Measurements from ENCODE around the gene USP48.

The USP48 gene

GRCh38 chr1:21766210-21766609 lies 16.7 kb downstream of the USP48 start:
- Histone ChIP-seq H3K4me1 (ENCODE audit: insufficient read depth, low read length) (peaks cover 8% of the 10 kb centered on the region; the same call in 1 of the 2 replicates), H3K4me3 (ENCODE audit: low read length) (no peak overlapping the region), H3K9ac (ENCODE audit: low read depth, low read length) (no peak overlapping the region), H3K27ac (ENCODE audit: low read length) (no peak overlapping the region), H3K27me3 (ENCODE audit: insufficient read depth, low read length) (no peaks in the 10 kb centered on the region), H3K9me3 (ENCODE audit: insufficient read depth, low read depth, low read length) (no peaks in the 10 kb centered on the region), H3K36me3 (ENCODE audit: insufficient read depth, low read depth, low read length) (peaks cover 6% of the 10 kb centered on the region; the same call in 1 of the 2 replicates)

GRCh38 chr1:21764615-21765423 lies 18.1 kb downstream of the USP48 start:
- Histone ChIP-seq H3K4me1 (ENCODE audit: insufficient read depth, low read length) (peaks cover 8% of the 10 kb centered on the region; the same call in 1 of the 2 replicates), H3K4me3 (ENCODE audit: low read length) (no peak overlapping the region), H3K27me3 (ENCODE audit: insufficient read depth, low read length) (no peaks in the 10 kb centered on the region), H3K9ac (ENCODE audit: low read depth, low read length) (no peak overlapping the region), H3K9me3 (ENCODE audit: insufficient read depth, low read depth, low read length) (no peaks in the 10 kb centered on the region), H3K36me3 (ENCODE audit: insufficient read depth, low read depth, low read length) (peaks cover 6% of the 10 kb centered on the region; the same call in 1 of the 2 replicates), H3K27ac (ENCODE audit: low read length) (no peak overlapping the region)

- Histone ChIP-seq H3K27ac (ENCODE audit: low read length) (no peak overlapping the region), H3K4me1 (ENCODE audit: insufficient read depth, low read length) (peaks cover 8% of the 10 kb centered on the region; the same call in 1 of the 2 replicates)
Observed at GRCh38 chr1:21763694-21764419, 19.1 kb downstream of the USP48 start.

GRCh38 chr1:21763236-21763635 lies 19.7 kb downstream of the USP48 start:
- Histone ChIP-seq H3K27me3 (ENCODE audit: insufficient read depth, low read length) (no peaks in the 10 kb centered on the region), H3K9me3 (ENCODE audit: insufficient read depth, low read depth, low read length) (no peaks in the 10 kb centered on the region), H3K4me3 (ENCODE audit: low read length) (no peak overlapping the region), H3K9ac (ENCODE audit: low read depth, low read length) (no peak overlapping the region), H3K27ac (ENCODE audit: low read length) (no peak overlapping the region), H3K4me1 (ENCODE audit: insufficient read depth, low read length) (peaks cover 8% of the 10 kb centered on the region; the same call in 1 of the 2 replicates), H3K36me3 (ENCODE audit: insufficient read depth, low read depth, low read length) (no peaks in the 10 kb centered on the region)

More at GRCh38 chr1:21763694-21764419, 19.1 kb downstream of the USP48 start:
- no peak overlapping the region for H3K9ac ChIP-seq (ENCODE audit: low read depth, low read length)
- H3K27me3 ChIP-seq (ENCODE audit: insufficient read depth, low read length): no peaks in the 10 kb centered on the region
- H3K4me3 ChIP-seq (ENCODE audit: low read length): no peak overlapping the region
- H3K36me3 ChIP-seq (ENCODE audit: insufficient read depth, low read depth, low read length): peaks cover 3% of the 10 kb centered on the region; the same call in 1 of the 2 replicates
- no peaks in the 10 kb centered on the region for H3K9me3 ChIP-seq (ENCODE audit: insufficient read depth, low read depth, low read length)

GRCh38 chr1:21762022-21762404 lies 20.9 kb downstream of the USP48 start:
- Histone ChIP-seq H3K9me3 (ENCODE audit: insufficient read depth, low read depth, low read length) (no peaks in the 10 kb centered on the region), H3K4me1 (ENCODE audit: insufficient read depth, low read length) (peaks cover 8% of the 10 kb centered on the region; the same call in 1 of the 2 replicates), H3K27ac (ENCODE audit: low read length) (no peak overlapping the region), H3K36me3 (ENCODE audit: insufficient read depth, low read depth, low read length) (0 out of 2 replicates have a peak, but pooled peaks cover 5% of the 10 kb centered on the region), H3K9ac (ENCODE audit: low read depth, low read length) (no peak overlapping the region), H3K27me3 (ENCODE audit: insufficient read depth, low read length) (no peaks in the 10 kb centered on the region), H3K4me3 (ENCODE audit: low read length) (no peak overlapping the region)

GRCh38 chr1:21761052-21761451 lies 21.9 kb downstream of the USP48 start:
- Histone ChIP-seq H3K27ac (ENCODE audit: low read length) (no peak overlapping the region), H3K36me3 (ENCODE audit: insufficient read depth, low read depth, low read length) (peaks cover 14% of the 10 kb centered on the region), H3K4me1 (ENCODE audit: insufficient read depth, low read length) (peaks cover 8% of the 10 kb centered on the region; the same call in 1 of the 2 replicates), H3K9me3 (ENCODE audit: insufficient read depth, low read depth, low read length) (no peaks in the 10 kb centered on the region), H3K4me3 (ENCODE audit: low read length) (no peak overlapping the region), H3K27me3 (ENCODE audit: insufficient read depth, low read length) (no peaks in the 10 kb centered on the region), H3K9ac (ENCODE audit: low read depth, low read length) (no peak overlapping the region; the same call in 1 of the 2 replicates)

GRCh38 chr1:21759818-21760217 lies 23.1 kb downstream of the USP48 start:
- Histone ChIP-seq H3K9me3 (ENCODE audit: insufficient read depth, low read depth, low read length) (no peaks in the 10 kb centered on the region), H3K27me3 (ENCODE audit: insufficient read depth, low read length) (no peaks in the 10 kb centered on the region), H3K27ac (ENCODE audit: low read length) (no peak overlapping the region), H3K4me1 (ENCODE audit: insufficient read depth, low read length) (peaks cover 5% of the 10 kb centered on the region; the same call in 1 of the 2 replicates), H3K9ac (ENCODE audit: low read depth, low read length) (no peak overlapping the region), H3K36me3 (ENCODE audit: insufficient read depth, low read depth, low read length) (peaks cover 25% of the 10 kb centered on the region), H3K4me3 (ENCODE audit: low read length) (no peak overlapping the region)

- no peaks in the 10 kb centered on the region for H3K4me1 ChIP-seq (ENCODE audit: insufficient read depth, low read length)
Observed at GRCh38 chr1:21759182-21759581, 23.8 kb downstream of the USP48 start.

GRCh38 chr1:21758614-21759013 lies 24.3 kb downstream of the USP48 start:
- no peaks in the 10 kb centered on the region for H3K4me1 ChIP-seq (ENCODE audit: insufficient read depth, low read length)
- no peak overlapping the region for H3K9ac ChIP-seq (ENCODE audit: low read depth, low read length)
- no peaks in the 10 kb centered on the region for H3K27me3 ChIP-seq (ENCODE audit: insufficient read depth, low read length)
- H3K4me3 ChIP-seq (ENCODE audit: low read length): no peak overlapping the region
- H3K27ac ChIP-seq (ENCODE audit: low read length): no peak overlapping the region
- no peaks in the 10 kb centered on the region for H3K9me3 ChIP-seq (ENCODE audit: insufficient read depth, low read depth, low read length)
- H3K36me3 ChIP-seq (ENCODE audit: insufficient read depth, low read depth, low read length): peaks cover 36% of the 10 kb centered on the region

More at GRCh38 chr1:21759182-21759581, 23.8 kb downstream of the USP48 start:
- Histone ChIP-seq H3K27me3 (ENCODE audit: insufficient read depth, low read length) (no peaks in the 10 kb centered on the region), H3K9ac (ENCODE audit: low read depth, low read length) (no peak overlapping the region), H3K27ac (ENCODE audit: low read length) (no peak overlapping the region), H3K36me3 (ENCODE audit: insufficient read depth, low read depth, low read length) (peaks cover 32% of the 10 kb centered on the region), H3K9me3 (ENCODE audit: insufficient read depth, low read depth, low read length) (no peaks in the 10 kb centered on the region), H3K4me3 (ENCODE audit: low read length) (no peak overlapping the region)

- Histone ChIP-seq H3K9me3 (ENCODE audit: insufficient read depth, low read depth, low read length) (no peaks in the 10 kb centered on the region), H3K36me3 (ENCODE audit: insufficient read depth, low read depth, low read length) (peaks cover 50% of the 10 kb centered on the region), H3K4me1 (ENCODE audit: insufficient read depth, low read length) (no peaks in the 10 kb centered on the region), H3K27me3 (ENCODE audit: insufficient read depth, low read length) (no peaks in the 10 kb centered on the region), H3K4me3 (ENCODE audit: low read length) (no peak overlapping the region), H3K9ac (ENCODE audit: low read depth, low read length) (no peak overlapping the region), H3K27ac (ENCODE audit: low read length) (no peak overlapping the region)
Observed at GRCh38 chr1:21756393-21757089, 26.4 kb downstream of the USP48 start.

GRCh38 chr1:21755067-21755466 lies 27.9 kb downstream of the USP48 start:
- H3K9ac ChIP-seq (ENCODE audit: low read depth, low read length): no peak overlapping the region
- peaks cover 65% of the 10 kb centered on the region for H3K36me3 ChIP-seq (ENCODE audit: insufficient read depth, low read depth, low read length)
- no peak overlapping the region for H3K27ac ChIP-seq (ENCODE audit: low read length)
- no peaks in the 10 kb centered on the region for H3K27me3 ChIP-seq (ENCODE audit: insufficient read depth, low read length)
- no peaks in the 10 kb centered on the region for H3K9me3 ChIP-seq (ENCODE audit: insufficient read depth, low read depth, low read length)
- no peak overlapping the region for H3K4me3 ChIP-seq (ENCODE audit: low read length)
- no peaks in the 10 kb centered on the region for H3K4me1 ChIP-seq (ENCODE audit: insufficient read depth, low read length)
